MM.1S (cell line): ENCODE results near the gene CCSER1.

Experiments
- DNase-seq: peaks from one replicate; pipeline ENCODE4 v3.0.0-alpha.2; 2015
- H2AFZ ChIP-seq: fragments of 300-600 bp; sonication (generic); 2 replicates; pipeline ENCODE4 v1.6.0; 2016; ENCODE audit warnings: antibody characterized with exemption, low read length
- H3F3A ChIP-seq: fragments of 300-600 bp; sonication (generic); 2 replicates; pipeline ENCODE4 v1.6.1; 2016; ENCODE audit warnings: mild to moderate bottlenecking, antibody characterized with exemption, low read length, moderate library complexity, mixed read lengths; ENCODE audit not compliant: insufficient read depth
- H3K27ac ChIP-seq: fragments of 300-600 bp; sonication (generic); 2 replicates; pipeline ENCODE4 v1.5.1; 2016; ENCODE audit warnings: mild to moderate bottlenecking, low read length
- H3K27me3 ChIP-seq: fragments of 300-600 bp; sonication (generic); replicated peaks from 2 replicates; pipeline ENCODE4 v1.6.0; 2016; ENCODE audit warnings: low read length; ENCODE audit not compliant: insufficient read depth
- H3K36me3 ChIP-seq: fragments of 300-600 bp; sonication (generic); replicated peaks from 2 replicates; pipeline ENCODE4 v1.6.1; 2016; ENCODE audit warnings: mild to moderate bottlenecking, low read length, mixed read lengths; ENCODE audit not compliant: insufficient read depth
- H3K4me1 ChIP-seq: fragments of 300-600 bp; sonication (generic); 2 replicates; pipeline ENCODE4 v1.6.1; 2016; ENCODE audit warnings: low read length, mixed read lengths
- H3K4me2 ChIP-seq: fragments of 300-600 bp; sonication (generic); 2 replicates; pipeline ENCODE4 v1.6.0; 2016; ENCODE audit warnings: low read depth, low read length
- H3K4me3 ChIP-seq: fragments of 300-600 bp; sonication (generic); 2 replicates; pipeline ENCODE4 v1.5.1; 2016; ENCODE audit warnings: low read length, mixed read lengths
- H3K79me2 ChIP-seq: fragments of 300-600 bp; sonication (generic); 2 replicates; pipeline ENCODE4 v1.6.1; 2016; ENCODE audit warnings: mixed run types, low read length, mixed read lengths
- H3K9ac ChIP-seq: fragments of 300-600 bp; sonication (generic); 2 replicates; pipeline ENCODE4 v1.6.1; 2016; ENCODE audit warnings: low read length, mixed read lengths
- H3K9me2 ChIP-seq: fragments of 300-600 bp; sonication (generic); replicated peaks from 2 replicates; pipeline ENCODE4 v1.6.1; 2016; ENCODE audit warnings: mild to moderate bottlenecking, low read length, mixed read lengths; ENCODE audit not compliant: insufficient read depth
- H3K9me3 ChIP-seq: fragments of 300-600 bp; sonication (generic); replicated peaks from 2 replicates; pipeline ENCODE4 v1.6.1; 2016; ENCODE audit warnings: mild to moderate bottlenecking, low read length, mixed read lengths; ENCODE audit not compliant: insufficient read depth
- H4K20me1 ChIP-seq: fragments of 300-600 bp; sonication (generic); 2 replicates; pipeline ENCODE4 v1.6.1; 2016; ENCODE audit warnings: mild to moderate bottlenecking, low read length, moderate library complexity, mixed read lengths; ENCODE audit not compliant: insufficient read depth
- EZH2 ChIP-seq: fragments of 300-600 bp; sonication (generic); optimal IDR thresholded peaks from 2 replicates; pipeline ENCODE3; 2017; ENCODE audit warnings: low read depth, mild to moderate bottlenecking, antibody characterized with exemption, low read length, mixed read lengths
- EZH2phosphoT487 ChIP-seq: fragments of 300-600 bp; sonication (generic); IDR thresholded peaks from 2 replicates; pipeline ENCODE4 v1.6.1; 2018; ENCODE audit warnings: antibody characterized with exemption, low read length
- TF ChIP-seq, protein P1 (sequence below): fragments of 300-600 bp; sonication (generic); IDR thresholded peaks from 2 replicates; pipeline ENCODE4 v1.5.1; 2016; ENCODE audit warnings: antibody characterized with exemption, low read length, mixed read lengths

The CCSER1 gene

DNA sequence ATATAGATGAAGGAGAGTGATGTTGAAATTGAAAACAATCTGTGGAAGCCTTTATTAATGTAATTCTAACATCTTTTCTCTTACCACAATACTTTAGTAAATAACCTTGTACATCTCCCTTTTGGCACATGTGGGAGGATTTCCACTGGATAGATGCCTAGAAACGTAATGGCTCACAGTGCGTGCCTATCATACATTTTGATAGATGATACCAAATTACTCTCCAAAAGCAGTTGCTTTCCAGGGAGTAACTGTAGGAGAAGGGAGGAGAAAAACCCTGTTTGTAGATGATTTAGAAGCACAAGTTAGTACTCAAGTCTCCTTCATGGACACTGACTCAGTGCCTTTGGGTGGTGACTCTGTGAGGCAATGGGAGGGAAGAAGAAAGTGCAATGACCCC lies 476.3 kb downstream of the CCSER1 start:
- TF ChIP-seq EZH2phosphoT487 (no peak), EZH2 (no peak)
- TF ChIP-seq, protein P1, sequence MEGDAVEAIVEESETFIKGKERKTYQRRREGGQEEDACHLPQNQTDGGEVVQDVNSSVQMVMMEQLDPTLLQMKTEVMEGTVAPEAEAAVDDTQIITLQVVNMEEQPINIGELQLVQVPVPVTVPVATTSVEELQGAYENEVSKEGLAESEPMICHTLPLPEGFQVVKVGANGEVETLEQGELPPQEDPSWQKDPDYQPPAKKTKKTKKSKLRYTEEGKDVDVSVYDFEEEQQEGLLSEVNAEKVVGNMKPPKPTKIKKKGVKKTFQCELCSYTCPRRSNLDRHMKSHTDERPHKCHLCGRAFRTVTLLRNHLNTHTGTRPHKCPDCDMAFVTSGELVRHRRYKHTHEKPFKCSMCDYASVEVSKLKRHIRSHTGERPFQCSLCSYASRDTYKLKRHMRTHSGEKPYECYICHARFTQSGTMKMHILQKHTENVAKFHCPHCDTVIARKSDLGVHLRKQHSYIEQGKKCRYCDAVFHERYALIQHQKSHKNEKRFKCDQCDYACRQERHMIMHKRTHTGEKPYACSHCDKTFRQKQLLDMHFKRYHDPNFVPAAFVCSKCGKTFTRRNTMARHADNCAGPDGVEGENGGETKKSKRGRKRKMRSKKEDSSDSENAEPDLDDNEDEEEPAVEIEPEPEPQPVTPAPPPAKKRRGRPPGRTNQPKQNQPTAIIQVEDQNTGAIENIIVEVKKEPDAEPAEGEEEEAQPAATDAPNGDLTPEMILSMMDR, result no peak
- Histone ChIP-seq H3K27me3 (no peaks in the 10 kb centered on the region), H4K20me1 (no peaks in the 10 kb centered on the region), H3K4me1 (no peaks in the 10 kb centered on the region), H3K9me3 (no peaks in the 10 kb centered on the region), H3K4me2 (no peak overlapping the region), H3K27ac (no peak overlapping the region), H3K36me3 (no peaks in the 10 kb centered on the region), H2AFZ (no peak overlapping the region), H3K9ac (no peak overlapping the region), H3K9me2 (no peaks in the 10 kb centered on the region), H3K4me3 (no peak overlapping the region), H3F3A (no peaks in the 10 kb centered on the region), H3K79me2 (no peaks in the 10 kb centered on the region)
- no peak for DNase-seq

GRCh38 chr4:90606781-90607180 lies 479.6 kb downstream of the CCSER1 start:
- H3K79me2 ChIP-seq, result no peaks in the 10 kb centered on the region
- H4K20me1 ChIP-seq, result no peaks in the 10 kb centered on the region
- no peak overlapping the region for H3K4me2 ChIP-seq
- H3K36me3 ChIP-seq, result no peaks in the 10 kb centered on the region
- H3K9ac ChIP-seq, result no peak overlapping the region
- no peaks in the 10 kb centered on the region for H3K4me1 ChIP-seq
- H3F3A ChIP-seq, result no peaks in the 10 kb centered on the region
- no peaks in the 10 kb centered on the region for H3K9me3 ChIP-seq
- H3K4me3 ChIP-seq, result no peak overlapping the region
- TF ChIP-seq, protein P1, result no peak
- no peak for TF ChIP-seq EZH2phosphoT487
- TF ChIP-seq EZH2, result no peak
- no peaks in the 10 kb centered on the region for H3K27me3 ChIP-seq
- no peak for DNase-seq
- no peak overlapping the region for H2AFZ ChIP-seq
- H3K27ac ChIP-seq, result no peak overlapping the region
- H3K9me2 ChIP-seq, result no peaks in the 10 kb centered on the region

GRCh38 chr4:90614371-90614770 lies 487.2 kb downstream of the CCSER1 start:
- H3K27me3 ChIP-seq, result no peaks in the 10 kb centered on the region
- no peaks in the 10 kb centered on the region for H3F3A ChIP-seq
- no peaks in the 10 kb centered on the region for H3K9me3 ChIP-seq
- H2AFZ ChIP-seq, result no peak overlapping the region
- H3K27ac ChIP-seq, result no peak overlapping the region
- no peaks in the 10 kb centered on the region for H3K4me1 ChIP-seq
- no peaks in the 10 kb centered on the region for H4K20me1 ChIP-seq
- no peaks in the 10 kb centered on the region for H3K36me3 ChIP-seq
- no peaks in the 10 kb centered on the region for H3K9me2 ChIP-seq
- no peak overlapping the region for H3K9ac ChIP-seq
- no peak for DNase-seq
- TF ChIP-seq, protein P1, result no peak
- TF ChIP-seq EZH2, result no peak
- TF ChIP-seq EZH2phosphoT487, result no peak
- H3K4me2 ChIP-seq, result no peak overlapping the region
- H3K4me3 ChIP-seq, result no peak overlapping the region
- no peaks in the 10 kb centered on the region for H3K79me2 ChIP-seq
